NCI-H510A treated with DMSO at 0.1 percent for 48 hours (cell line): ENCODE results near the gene MUC6.
"Not testable (repeated sequence)": the region's sequence is repeated elsewhere in the genome, so short reads cannot be mapped to it uniquely, and the experiment has no call there.

Source experiments
- DNase-seq: peaks from one replicate; lab custom pipeline; 2025; lab: John Stamatoyannopoulos, UW

The MUC6 gene

DNA sequence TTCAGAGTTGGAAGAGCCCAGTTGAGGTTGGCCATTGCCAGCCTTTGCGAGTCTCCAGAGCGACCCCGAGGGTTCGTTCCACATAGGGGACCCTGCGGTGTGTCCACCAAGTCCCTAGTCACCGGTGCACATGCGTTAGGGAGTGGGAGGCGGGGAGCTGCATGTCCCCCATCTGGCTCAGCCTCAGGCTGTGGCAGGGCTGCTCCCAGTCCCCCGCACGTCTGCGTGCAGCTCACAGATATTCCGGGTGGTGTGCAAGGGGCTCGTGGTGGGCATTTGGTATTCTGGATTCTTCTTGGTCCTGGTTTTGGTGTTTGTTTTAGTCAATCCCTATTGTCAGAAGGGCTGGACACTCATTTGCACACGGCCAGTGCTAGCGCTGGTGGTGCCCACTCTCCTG lies 48.8 kb downstream of the MUC6 start:
- no peak for DNase-seq

- DNase-seq: no peak
Observed at GRCh38 chr11:986952-987305, 49.6 kb downstream of the MUC6 start.

DNA sequence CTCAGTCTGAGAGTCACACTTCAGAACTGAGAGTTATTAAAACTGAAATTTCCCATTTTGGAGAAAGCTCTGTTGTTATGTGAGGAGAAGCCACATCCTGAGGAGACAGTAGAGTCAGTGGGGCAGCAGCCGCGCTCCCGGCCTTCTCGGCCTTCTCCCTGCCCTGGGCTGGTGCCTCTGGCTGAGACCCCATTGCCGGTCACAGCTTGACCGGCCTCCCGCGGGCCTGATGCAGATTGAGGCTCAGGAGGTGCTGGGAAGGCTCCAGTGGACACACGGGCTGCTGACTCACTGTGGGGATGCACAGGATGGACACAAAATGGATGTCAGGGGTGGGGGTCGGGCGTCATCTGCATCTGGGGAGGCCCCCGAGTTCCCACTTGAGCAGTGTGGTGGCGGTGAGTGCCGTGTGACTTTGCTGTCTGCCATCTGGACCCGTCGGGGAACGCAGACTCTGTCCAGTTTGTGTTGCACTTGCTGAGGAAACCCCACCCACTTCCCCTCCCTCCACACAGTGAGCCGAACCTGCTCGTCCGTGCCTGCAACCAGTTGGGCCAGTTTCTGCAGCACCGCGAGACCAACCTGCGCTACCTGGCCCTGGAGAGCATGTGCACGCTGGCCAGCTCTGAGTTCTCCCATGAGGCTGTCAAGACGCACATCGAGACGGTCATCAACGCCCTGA lies 50.1 kb downstream of the MUC6 start:
- DNase-seq: peak; percentile 29

DNA sequence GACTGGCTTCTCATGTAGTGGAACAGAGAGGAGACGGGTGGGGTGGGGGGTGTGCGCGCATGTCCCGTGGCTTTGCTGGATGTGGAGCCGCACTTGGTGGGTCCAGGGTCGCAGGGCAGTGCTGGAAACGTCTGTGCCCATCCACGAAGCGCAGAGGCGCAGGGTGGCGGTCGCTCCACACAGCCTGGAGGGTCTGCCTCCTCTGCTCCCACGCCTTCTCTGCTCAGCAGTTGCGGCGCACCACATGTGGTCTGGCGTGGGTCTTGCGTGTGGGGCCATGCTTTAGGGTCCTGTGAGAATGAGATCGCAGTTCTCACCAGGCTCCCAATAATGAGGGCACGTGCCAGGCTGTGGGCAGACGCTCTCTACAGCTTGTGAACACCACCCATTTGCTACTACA lies 50.7 kb downstream of the MUC6 start:
- DNase-seq: no peak

DNA sequence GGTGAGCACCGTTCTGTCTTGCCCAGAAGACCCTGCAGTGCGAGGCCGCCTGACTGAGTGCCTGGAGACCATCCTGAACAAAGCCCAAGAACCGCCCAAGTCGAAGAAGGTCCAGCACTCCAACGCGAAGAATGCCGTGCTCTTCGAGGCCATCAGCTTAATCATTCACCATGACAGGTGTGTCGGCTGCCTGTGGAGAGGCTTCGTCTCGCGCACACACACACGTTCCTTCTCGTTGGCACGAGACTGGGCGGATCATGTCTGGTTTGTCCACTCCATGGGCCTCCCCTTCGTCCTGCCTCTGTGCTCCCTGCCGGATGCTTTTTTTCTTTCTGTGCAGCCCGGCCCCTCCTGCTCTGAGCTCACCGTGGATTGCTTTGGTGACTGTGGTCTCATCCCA lies 51.1 kb downstream of the MUC6 start:
- DNase-seq: no peak

DNA sequence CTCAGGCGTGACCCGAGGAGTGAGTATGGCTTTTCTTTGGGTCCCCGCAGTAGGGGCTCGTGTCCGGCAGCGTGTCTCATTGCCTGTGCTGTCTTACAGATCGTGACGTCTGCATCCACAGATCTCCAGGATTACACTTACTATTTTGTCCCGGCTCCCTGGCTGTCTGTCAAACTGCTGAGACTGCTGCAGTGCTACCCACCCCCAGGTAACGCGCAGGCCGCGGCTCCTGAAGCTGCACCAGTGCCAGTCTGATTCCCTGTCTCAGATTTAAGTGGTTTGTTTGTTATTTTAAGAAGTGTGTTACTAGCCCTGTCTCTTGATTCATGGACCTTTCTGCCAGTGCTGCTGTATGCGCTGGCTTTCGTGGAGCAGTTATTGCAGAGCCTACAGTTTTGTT lies 52.0 kb downstream of the MUC6 start:
- no peak for DNase-seq

DNA sequence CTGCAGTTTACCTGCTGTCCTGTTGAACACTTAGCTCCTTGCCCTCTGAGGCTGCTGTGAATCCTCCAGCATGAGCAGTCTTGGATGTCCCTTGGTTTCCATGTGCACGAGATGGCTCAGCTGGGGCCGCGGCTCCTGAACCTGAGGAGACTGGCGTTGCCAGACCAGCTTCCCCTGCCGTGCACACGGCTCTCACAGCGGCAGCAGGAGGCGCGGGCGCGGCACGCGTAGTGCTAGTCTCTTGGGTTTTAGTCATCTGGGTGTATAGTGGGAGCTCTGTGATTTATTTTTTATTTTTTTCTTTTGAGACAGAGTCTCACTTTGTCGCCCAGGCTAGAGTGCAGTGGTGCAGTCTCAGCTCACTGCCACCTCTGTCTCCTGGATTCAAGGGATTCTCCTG lies 54.8 kb downstream of the MUC6 start:
- no peak for DNase-seq

DNA sequence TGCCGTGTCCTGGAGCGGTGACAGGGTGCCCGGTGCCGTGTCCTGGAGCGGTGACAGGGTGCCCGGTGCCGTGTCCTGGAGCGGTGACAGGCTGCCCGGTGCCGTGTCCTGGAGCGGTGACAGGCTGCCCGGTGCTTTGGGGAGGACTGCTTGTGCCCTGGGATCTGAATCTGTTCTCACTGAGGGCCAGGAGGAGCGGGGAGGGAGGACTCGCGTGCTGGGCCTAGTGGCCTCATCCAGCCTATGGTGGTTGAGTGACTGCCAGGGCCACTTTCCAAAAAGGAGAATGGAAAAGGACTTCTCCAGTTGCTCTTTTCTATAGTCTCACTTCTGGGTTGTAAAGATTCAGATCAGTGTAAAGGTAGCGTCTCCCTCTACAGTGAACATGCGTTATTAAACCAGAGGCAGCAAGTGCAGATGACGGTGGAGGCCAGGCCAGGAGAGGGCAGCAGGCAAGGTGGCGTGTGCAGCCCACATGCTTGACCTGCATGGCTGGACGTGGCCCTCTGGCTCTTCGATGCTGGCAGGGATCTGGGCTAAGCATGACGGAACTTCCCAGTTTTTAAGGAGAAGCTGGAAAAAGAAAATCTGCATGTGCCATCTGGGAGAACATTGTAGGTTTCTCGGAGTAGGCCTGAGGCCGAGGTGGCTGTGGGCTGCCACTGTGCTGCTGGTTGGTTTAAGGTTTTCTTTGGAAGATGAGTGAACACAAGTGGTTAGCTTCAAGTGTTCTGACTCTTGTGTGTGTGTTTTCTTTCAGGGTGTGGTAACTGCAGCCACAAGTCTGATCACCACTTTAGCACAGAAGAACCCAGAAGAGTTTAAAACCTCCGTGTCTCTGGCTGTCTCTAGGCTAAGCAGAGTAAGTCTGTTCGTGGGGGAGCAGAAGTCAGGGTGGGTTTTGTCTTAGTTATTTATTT lies 55.8 kb downstream of the MUC6 start:
- DNase-seq: peak; percentile 11

DNA sequence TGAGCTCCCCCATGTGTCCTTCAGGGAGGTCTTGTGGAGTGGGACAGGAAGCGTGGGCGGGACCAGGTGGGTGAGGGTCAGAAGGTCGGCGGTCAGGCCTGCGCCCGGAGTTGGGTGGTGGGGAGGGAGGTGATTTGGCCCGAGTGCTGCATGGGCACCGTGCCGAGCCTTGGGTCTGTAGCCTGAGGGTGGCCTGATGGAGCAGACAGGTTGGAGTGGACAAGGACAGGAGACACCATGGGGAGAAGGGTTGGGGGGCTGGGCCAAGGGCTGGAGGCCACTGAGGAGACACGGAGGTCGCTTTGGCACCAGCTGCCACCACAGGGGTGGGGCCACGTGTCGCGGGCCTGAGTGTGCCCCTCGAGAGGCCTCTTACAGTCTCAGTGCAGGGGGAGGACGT lies 57.7 kb downstream of the MUC6 start:
- DNase-seq: no peak

DNA sequence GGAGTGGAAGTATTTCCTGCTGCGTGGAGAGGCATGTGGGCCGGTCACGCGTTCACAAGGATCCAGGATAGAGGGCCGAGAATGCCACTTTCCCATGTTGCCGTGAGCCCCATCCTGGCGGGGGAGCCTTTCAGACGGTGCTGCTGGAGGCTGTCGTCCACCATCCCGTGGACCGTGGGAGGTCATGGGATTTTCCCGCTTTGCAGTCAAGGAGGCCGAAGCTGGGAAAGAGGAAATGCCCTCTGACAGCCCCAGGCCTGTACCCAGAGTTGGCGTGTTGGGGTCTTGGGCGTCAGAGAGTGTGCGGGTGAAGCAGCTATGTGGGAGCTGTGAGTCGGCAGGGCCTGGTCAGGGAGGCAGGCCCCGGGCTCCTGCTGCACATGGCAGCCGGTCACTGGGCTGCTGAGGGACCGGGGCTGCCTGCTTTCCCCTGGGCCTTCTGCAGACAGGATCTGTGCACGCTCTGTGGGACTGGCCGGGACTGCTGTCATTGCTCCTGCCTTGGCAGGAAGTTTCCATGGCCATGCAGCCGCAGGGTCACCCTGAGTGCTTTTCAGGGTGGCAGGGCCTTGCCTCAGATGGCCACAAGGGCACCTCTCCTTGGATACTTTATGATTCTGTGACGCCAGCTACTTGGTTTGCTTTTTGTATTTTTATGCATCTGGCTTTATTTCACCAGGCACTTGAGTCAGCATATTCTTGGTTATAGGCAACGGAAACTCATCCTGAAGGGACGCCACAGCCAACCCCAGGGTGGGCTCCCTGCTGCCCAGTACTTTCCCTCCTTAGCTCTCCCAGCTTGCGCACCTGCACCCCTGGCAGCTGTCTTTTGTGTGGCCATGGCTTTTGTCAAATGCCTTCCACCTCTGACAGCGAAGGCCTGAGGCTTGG lies 58.4 kb downstream of the MUC6 start:
- DNase-seq: no peak

- no peak for DNase-seq
Observed at GRCh38 chr11:976431-977160, 59.9 kb downstream of the MUC6 start.

GRCh38 chr11:975827-976226 lies 60.7 kb downstream of the MUC6 start:
- no peak for DNase-seq

- DNase-seq: not testable (repeated sequence)
Observed at GRCh38 chr11:975376-975775, 61.1 kb downstream of the MUC6 start.

- no peak for DNase-seq
Observed at GRCh38 chr11:973237-973636, 63.3 kb downstream of the MUC6 start.

DNA sequence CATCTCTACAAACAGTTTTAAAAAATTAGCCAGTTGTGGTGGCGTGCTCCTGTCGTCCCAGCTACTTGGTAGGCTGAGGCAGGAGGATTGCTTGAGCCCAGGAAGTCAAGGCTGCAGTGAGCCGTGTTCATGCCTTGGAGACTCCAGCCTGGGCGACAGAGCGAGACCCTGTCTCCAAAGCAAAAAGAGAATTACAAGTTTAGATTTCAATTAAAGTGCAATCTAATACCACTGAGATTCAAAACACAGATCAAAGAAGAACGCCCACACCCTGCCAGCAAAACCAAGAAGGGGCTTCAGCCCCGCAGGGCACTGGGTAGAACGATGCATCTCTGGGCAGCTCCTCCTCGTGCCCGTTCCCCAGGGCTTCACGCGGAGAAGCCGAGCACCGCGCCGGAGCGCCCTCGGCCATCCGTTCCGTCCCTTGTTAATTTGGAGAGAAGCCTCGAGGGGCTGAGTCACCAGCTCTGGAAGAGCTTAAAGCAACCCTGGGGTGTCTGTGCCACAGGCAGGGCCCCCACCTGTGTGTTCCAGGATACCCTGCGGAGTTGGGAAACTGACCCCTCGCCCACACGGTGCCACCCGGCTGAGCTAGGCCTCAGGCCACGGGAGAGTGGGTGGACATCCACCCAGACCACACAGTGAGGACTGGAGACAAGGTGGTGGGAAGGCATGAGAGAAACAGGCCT lies 63.9 kb downstream of the MUC6 start:
- no peak for DNase-seq

DNA sequence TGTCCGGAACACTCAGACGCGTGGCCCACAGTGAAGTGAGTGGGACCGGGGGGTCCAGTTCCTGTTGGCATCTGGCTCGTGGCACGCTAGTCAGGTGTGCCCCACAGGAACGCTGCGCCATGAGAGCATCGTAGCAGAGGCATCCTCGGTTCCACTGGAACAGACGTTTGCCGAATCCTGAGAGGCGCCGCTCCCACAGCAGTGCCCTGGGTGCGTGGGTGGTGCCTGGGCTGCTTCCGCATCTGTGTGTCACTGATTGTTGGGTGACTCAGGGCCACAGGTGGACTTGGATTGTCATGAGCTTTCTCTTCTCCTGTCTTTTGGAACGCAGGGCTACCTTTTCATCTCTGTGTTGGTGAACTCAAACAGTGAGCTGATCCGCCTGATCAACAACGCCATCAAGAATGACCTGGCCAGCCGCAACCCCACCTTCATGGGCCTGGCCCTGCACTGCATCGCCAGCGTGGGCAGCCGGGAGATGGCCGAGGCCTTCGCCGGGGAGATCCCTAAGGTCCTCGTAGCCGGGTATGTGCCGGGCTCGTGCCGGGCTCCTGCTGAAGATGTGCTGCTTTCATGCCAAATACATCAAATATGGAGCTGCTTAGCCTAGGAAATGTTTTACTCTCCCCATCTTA lies 64.7 kb downstream of the MUC6 start:
- no peak for DNase-seq

DNA sequence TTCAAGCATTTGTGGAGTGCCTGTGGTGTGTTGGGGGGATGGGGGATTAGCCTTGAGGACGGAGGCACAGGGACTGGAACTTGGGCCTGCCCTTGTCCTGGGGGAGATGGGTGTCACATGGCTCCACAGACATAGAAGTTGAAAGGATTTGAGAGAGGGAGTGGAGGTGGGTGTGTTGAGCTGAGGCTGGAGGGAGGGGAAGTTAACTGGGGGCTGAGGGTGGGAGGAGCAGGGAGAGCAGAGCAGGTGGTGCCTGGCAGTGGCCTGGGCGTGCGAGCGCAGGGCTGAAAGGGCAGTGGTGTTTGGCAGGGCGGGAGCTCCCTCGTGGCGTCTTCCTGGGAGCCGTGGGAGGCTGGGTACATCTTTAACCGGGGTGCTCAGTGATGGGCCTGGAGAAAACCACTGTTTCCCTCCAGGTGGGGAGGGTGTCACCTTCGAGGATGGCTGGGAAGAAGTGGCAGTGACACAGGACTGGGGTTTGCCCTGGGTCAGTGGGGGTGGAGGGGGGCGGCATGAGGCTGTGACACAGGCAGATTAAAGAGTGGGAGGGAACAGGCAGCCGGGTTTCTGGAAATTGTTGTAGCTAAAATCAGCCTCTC lies 65.3 kb downstream of the MUC6 start:
- no peak for DNase-seq

DNA sequence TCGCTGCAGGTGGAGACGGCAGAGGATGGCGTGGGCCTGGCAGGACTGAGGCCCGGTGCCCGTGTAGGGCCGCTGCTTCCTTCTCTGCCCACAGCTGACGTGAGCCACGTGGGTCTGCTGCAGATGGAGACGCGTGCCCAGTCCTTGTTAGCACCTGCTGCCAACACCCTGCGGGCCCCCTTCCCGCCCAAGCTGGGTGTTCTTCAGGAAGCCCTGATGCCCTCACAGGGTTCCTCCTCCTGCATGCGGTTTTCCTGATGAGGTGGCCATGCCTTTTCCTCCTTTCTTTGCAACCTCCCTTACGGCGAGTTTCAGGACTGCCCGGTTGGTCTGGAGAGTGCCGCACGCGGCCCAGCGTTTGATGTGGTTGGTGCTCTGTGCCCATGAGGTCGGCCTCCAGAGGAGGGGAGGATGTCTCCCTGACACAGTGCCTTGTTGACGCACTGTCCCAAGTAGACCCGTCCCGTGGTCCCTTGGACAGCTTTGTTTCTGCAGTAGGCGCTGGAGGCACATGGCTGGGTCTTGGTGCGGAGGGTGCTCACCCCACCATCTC lies 66.1 kb downstream of the MUC6 start:
- no peak for DNase-seq

DNA sequence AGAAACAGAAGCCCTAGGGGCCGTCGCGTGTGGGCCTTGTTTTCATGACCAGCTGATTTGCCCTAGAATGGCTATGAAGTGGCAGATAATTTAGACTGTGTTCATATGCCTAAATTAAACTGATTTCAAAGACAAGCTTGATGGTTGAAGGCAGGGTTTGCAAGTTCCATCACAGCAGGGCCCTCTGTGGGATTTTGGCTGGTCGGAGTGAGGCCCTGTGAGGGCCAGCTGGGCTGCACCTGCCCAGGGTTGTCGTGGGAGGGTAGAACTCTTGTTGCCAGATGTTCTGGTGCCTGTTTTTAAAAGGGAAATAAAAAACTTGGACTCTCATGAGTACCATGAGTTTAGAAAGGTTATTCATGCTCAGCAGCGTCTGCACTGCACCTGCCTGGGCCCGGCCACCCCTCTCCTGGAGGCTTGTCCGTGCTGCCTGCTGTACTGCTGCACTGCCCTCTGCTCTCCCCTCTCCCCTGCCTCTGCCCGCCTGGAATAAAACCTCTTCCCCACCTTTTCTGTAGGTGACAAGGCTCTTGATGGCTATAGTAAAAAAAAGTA lies 66.8 kb downstream of the MUC6 start:
- DNase-seq: no peak

DNA sequence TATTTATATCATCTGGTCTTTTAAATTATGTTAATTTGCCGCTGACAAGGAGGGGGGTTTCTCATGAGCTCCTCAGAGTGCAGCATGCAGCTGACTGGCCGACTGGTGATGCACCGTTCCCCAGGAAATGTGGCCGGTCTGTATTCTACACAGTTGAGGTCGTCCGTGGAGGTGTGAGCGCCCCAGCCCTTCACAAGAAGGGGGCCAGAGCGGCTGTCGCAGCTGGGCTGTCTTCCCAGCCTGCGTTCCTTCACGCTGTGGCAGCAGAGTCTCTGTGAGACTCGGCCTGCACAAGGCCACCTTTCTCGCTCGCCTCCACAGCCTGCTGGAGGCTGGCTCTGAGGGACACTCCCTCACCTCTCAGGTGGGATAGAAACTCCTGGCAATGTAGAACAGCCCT lies 67.7 kb downstream of the MUC6 start:
- no peak for DNase-seq
